H1 (cell line): Measurements from ENCODE around the gene SPINK9. TPM values are rescaled to one million over a fixed set of nuclear protein-coding genes. Genes with fewer than 3 reads are reported as not detected.

Source experiments
- CBX5 ChIP-seq: fragments of 300-800, 300-1000 bp; sonication (generic); IDR thresholded peaks from 2 replicates; pipeline ENCODE4 v1.7.1; 2016; ENCODE audit warnings: antibody characterized with exemption, low read length, low read depth
- RXRA ChIP-seq: IDR thresholded peaks from 2 replicates; pipeline ENCODE4 v1.6.1; 2011; ENCODE audit warnings: low read depth, mild to moderate bottlenecking, low read length, moderate library complexity; ENCODE audit not compliant: insufficient read depth
- SAP30 ChIP-seq: fragments of 300-600 bp; sonication (generic); IDR thresholded peaks from 2 replicates; pipeline ENCODE4 v1.7.1; 2012; ENCODE audit warnings: low read length, moderate library complexity, mild to moderate bottlenecking, inconsistent platforms; ENCODE audit not compliant: insufficient read depth, insufficient replicate concordance
- TAF1 ChIP-seq: IDR thresholded peaks from 2 replicates; pipeline ENCODE4 v1.6.1; 2011; ENCODE audit warnings: mild to moderate bottlenecking, low read depth, low read length
- YY1 ChIP-seq: IDR thresholded peaks from 2 replicates; pipeline ENCODE4 v1.6.1; 2011; ENCODE audit warnings: low read depth, mild to moderate bottlenecking, low read length
- polyA plus RNA-seq, 7 experiments: library from polyadenylated mRNA; depleted of rRNA in 3 of 7; stranded (reverse) in 5 of 7; unstranded in 2 of 7; fragments of >200 nt in 5 of 7; fragments of 200-250 nt in 2 of 7; gene quantifications; 1 replicate in 5 of 7; 2 replicates in 1 of 7; 4 replicates in 1 of 7; pipeline versions ENCODE4 v1.2.1 to v1.2.3, GENCODE V29; 2011 to 2013; ENCODE audit warnings: missing spikeins in 2 of 7, mixed read lengths in 2 of 7
- total RNA-seq: library from RNA; stranded (reverse); fragmentation: NEBNext Ultra II Directional; extraction: Animal tissue kit (Norgen Biotek cat#: 25700); gene quantifications from 2 replicates; pipeline ENCODE4 v1.2.1, GENCODE V29; 2021
- TF ChIP-seq, protein P1 (sequence below): fragments of 300-600 bp; sonication (generic); IDR thresholded peaks from 2 replicates; pipeline ENCODE4 v1.7.1; 2012; ENCODE audit warnings: low read length, moderate library complexity, mild to moderate bottlenecking, inconsistent platforms; ENCODE audit not compliant: insufficient replicate concordance
- TF ChIP-seq, protein P2 (sequence below): IDR thresholded peaks from 2 replicates; pipeline ENCODE4 v1.6.1; 2011; ENCODE audit warnings: low read depth, mild to moderate bottlenecking, low read length; ENCODE audit not compliant: insufficient read depth

Gene SPINK9
- total and polyA plus RNA-seq, 2 of the 8 experiments (the other 6 are each of a cell fraction or from before 2014, with no cell fraction given) = not detected

DNA sequence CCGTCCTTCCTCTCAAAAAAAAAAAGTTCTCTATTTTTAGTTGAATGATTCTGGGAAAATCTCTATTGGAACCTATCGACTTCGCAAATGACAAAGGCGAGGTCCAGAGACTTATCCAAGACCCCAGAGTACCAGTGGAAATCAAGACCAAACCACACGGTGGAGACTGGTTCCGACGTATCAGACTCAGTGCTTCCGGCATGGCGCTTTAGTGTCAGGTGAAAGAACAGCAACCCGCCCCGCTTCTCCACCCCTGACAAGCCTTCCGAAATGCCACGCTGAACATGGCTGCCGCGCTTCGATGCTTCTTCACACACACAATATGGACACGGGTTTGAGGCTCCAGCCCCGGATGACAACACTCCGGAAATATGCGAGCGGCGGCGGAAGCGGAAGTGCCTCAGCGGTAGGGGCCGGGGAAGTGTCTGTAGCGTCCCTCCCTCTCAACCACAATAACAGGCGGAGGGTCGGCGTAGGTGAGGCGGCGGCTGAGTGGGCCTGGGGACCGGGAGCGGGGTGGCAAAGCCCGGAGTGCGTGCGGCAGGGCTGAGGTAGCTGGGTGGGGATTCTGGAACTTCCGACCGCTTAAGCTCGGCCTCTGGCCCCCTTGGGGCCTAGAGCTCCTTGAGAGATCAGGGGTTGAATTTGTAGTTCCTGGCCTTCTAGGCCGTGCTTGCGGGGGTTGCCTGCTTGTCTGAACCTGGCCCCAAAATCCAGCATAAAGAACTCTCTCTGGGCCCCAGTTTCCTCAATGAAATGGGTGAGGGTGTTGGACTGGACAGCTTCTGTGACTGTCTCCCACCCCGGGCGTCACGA is 48.4 kb downstream of the SPINK9 start, which contains the start of gene FBXO38 (continued):
- TF ChIP-seq, protein P1, sequence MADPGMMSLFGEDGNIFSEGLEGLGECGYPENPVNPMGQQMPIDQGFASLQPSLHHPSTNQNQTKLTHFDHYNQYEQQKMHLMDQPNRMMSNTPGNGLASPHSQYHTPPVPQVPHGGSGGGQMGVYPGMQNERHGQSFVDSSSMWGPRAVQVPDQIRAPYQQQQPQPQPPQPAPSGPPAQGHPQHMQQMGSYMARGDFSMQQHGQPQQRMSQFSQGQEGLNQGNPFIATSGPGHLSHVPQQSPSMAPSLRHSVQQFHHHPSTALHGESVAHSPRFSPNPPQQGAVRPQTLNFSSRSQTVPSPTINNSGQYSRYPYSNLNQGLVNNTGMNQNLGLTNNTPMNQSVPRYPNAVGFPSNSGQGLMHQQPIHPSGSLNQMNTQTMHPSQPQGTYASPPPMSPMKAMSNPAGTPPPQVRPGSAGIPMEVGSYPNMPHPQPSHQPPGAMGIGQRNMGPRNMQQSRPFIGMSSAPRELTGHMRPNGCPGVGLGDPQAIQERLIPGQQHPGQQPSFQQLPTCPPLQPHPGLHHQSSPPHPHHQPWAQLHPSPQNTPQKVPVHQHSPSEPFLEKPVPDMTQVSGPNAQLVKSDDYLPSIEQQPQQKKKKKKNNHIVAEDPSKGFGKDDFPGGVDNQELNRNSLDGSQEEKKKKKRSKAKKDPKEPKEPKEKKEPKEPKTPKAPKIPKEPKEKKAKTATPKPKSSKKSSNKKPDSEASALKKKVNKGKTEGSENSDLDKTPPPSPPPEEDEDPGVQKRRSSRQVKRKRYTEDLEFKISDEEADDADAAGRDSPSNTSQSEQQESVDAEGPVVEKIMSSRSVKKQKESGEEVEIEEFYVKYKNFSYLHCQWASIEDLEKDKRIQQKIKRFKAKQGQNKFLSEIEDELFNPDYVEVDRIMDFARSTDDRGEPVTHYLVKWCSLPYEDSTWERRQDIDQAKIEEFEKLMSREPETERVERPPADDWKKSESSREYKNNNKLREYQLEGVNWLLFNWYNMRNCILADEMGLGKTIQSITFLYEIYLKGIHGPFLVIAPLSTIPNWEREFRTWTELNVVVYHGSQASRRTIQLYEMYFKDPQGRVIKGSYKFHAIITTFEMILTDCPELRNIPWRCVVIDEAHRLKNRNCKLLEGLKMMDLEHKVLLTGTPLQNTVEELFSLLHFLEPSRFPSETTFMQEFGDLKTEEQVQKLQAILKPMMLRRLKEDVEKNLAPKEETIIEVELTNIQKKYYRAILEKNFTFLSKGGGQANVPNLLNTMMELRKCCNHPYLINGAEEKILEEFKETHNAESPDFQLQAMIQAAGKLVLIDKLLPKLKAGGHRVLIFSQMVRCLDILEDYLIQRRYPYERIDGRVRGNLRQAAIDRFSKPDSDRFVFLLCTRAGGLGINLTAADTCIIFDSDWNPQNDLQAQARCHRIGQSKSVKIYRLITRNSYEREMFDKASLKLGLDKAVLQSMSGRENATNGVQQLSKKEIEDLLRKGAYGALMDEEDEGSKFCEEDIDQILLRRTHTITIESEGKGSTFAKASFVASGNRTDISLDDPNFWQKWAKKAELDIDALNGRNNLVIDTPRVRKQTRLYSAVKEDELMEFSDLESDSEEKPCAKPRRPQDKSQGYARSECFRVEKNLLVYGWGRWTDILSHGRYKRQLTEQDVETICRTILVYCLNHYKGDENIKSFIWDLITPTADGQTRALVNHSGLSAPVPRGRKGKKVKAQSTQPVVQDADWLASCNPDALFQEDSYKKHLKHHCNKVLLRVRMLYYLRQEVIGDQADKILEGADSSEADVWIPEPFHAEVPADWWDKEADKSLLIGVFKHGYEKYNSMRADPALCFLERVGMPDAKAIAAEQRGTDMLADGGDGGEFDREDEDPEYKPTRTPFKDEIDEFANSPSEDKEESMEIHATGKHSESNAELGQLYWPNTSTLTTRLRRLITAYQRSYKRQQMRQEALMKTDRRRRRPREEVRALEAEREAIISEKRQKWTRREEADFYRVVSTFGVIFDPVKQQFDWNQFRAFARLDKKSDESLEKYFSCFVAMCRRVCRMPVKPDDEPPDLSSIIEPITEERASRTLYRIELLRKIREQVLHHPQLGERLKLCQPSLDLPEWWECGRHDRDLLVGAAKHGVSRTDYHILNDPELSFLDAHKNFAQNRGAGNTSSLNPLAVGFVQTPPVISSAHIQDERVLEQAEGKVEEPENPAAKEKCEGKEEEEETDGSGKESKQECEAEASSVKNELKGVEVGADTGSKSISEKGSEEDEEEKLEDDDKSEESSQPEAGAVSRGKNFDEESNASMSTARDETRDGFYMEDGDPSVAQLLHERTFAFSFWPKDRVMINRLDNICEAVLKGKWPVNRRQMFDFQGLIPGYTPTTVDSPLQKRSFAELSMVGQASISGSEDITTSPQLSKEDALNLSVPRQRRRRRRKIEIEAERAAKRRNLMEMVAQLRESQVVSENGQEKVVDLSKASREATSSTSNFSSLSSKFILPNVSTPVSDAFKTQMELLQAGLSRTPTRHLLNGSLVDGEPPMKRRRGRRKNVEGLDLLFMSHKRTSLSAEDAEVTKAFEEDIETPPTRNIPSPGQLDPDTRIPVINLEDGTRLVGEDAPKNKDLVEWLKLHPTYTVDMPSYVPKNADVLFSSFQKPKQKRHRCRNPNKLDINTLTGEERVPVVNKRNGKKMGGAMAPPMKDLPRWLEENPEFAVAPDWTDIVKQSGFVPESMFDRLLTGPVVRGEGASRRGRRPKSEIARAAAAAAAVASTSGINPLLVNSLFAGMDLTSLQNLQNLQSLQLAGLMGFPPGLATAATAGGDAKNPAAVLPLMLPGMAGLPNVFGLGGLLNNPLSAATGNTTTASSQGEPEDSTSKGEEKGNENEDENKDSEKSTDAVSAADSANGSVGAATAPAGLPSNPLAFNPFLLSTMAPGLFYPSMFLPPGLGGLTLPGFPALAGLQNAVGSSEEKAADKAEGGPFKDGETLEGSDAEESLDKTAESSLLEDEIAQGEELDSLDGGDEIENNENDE = no peak
- TF ChIP-seq SAP30 = peak; percentile 94
- TF ChIP-seq RXRA = no peak
- no peak for TF ChIP-seq CBX5
- TF ChIP-seq, protein P2, sequence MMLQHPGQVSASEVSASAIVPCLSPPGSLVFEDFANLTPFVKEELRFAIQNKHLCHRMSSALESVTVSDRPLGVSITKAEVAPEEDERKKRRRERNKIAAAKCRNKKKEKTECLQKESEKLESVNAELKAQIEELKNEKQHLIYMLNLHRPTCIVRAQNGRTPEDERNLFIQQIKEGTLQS = 0 out of 2 replicates have a peak, but pooled peaks have one; percentile 32
- TF ChIP-seq TAF1 = peak; percentile 87
- TF ChIP-seq YY1 = peak; percentile 100
